ENCODE measurements around the gene TMEM80.

DNA sequence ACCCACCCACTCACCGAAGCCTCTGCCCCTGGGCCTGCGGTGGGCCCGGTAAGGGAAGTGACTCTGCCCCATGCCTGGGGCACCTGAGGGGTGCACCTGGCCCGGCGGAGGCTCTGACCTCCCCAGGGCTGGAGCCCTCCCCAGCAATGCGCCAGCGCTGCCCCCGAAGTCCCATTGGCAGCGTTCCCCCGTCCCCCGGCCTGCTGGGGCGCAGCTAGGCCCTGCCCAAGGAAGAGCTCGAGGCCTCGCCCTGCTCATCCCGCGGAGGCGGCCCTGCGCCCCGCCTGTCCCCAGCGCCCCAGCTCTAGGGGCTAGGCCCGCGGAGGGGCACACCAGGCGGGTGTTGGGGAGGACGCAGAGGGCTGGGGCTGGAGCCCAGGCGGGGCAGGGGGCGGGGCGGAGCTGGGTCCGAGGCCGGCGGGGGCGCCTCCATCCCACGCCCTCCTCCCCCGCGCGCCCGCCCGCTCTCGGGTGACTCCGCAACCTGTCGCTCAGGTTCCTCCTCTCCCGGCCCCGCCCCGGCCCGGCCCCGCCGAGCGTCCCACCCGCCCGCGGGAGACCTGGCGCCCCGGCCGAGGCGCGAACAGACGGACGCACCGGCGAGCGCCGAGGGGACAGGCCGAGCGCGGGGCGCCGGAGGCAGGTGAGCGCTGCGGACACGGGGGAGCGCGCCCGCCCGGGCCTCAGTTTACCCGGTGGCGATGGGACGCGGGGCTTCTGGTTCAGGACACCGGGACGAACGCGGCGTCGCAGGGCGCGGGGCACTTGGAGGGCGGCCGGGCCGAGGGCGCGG lies 10.2 kb downstream of the TMEM80 start, which contains the start of gene EPS8L2:
- TF ChIP-seq CHD1 (IDR thresholded peaks at IDR 0.05; ENCODE audit: low read depth, low read length): no peak
- TF ChIP-seq SMC3 (IDR thresholded peaks at IDR 0.05; ENCODE audit: low read depth, low read length): no peak
- TF ChIP-seq POLR2A (IDR thresholded peaks at IDR 0.05; ENCODE audit: low read depth, low read length): no peak
- TF ChIP-seq MXI1 (IDR thresholded peaks at IDR 0.05; ENCODE audit: borderline replicate concordance, low read depth, low read length): no peak
- TF ChIP-seq, protein P1, sequence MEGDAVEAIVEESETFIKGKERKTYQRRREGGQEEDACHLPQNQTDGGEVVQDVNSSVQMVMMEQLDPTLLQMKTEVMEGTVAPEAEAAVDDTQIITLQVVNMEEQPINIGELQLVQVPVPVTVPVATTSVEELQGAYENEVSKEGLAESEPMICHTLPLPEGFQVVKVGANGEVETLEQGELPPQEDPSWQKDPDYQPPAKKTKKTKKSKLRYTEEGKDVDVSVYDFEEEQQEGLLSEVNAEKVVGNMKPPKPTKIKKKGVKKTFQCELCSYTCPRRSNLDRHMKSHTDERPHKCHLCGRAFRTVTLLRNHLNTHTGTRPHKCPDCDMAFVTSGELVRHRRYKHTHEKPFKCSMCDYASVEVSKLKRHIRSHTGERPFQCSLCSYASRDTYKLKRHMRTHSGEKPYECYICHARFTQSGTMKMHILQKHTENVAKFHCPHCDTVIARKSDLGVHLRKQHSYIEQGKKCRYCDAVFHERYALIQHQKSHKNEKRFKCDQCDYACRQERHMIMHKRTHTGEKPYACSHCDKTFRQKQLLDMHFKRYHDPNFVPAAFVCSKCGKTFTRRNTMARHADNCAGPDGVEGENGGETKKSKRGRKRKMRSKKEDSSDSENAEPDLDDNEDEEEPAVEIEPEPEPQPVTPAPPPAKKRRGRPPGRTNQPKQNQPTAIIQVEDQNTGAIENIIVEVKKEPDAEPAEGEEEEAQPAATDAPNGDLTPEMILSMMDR (conservative IDR thresholded peaks at IDR 0.05; ENCODE audit: low read depth, low read length): no peak
- TF ChIP-seq FOS (IDR thresholded peaks at IDR 0.05; ENCODE audit: low read depth, low read length): no peak
- TF ChIP-seq MAFK (IDR thresholded peaks at IDR 0.05; ENCODE audit: low read depth, low read length): no peak
- TF ChIP-seq, protein P2, sequence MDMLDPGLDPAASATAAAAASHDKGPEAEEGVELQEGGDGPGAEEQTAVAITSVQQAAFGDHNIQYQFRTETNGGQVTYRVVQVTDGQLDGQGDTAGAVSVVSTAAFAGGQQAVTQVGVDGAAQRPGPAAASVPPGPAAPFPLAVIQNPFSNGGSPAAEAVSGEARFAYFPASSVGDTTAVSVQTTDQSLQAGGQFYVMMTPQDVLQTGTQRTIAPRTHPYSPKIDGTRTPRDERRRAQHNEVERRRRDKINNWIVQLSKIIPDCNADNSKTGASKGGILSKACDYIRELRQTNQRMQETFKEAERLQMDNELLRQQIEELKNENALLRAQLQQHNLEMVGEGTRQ (IDR thresholded peaks at IDR 0.05; ENCODE audit: low read depth, low read length): no peak
- no peak for TF ChIP-seq CEBPB (IDR thresholded peaks at IDR 0.05; ENCODE audit: low read depth, low read length)
- TF ChIP-seq BHLHE40 (IDR thresholded peaks at IDR 0.05; ENCODE audit: low read depth, low read length): no peak
- TF ChIP-seq, protein P3, sequence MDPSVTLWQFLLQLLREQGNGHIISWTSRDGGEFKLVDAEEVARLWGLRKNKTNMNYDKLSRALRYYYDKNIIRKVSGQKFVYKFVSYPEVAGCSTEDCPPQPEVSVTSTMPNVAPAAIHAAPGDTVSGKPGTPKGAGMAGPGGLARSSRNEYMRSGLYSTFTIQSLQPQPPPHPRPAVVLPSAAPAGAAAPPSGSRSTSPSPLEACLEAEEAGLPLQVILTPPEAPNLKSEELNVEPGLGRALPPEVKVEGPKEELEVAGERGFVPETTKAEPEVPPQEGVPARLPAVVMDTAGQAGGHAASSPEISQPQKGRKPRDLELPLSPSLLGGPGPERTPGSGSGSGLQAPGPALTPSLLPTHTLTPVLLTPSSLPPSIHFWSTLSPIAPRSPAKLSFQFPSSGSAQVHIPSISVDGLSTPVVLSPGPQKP (IDR thresholded peaks at IDR 0.05; ENCODE audit: borderline replicate concordance, low read depth, low read length): no peak
- TF ChIP-seq RCOR1 (IDR thresholded peaks at IDR 0.05; ENCODE audit: insufficient replicate concordance, low read length): no peak
- TF ChIP-seq RAD21 (IDR thresholded peaks at IDR 0.05; ENCODE audit: low read length): no peak
- no peak for TF ChIP-seq MAZ (IDR thresholded peaks at IDR 0.05; ENCODE audit: borderline replicate concordance, low read depth, low read length)
